GM19397 (cell line): ENCODE data around the gene CHAF1B.

Experiments
- ATAC-seq: cut with Tn5 transposase; IDR thresholded peaks from one replicate; pipeline ENCODE4 v1.9.1; 2021; ENCODE audit warnings: mild to moderate bottlenecking, moderate library complexity; ENCODE audit not compliant: unreplicated experiment

The CHAF1B gene

DNA sequence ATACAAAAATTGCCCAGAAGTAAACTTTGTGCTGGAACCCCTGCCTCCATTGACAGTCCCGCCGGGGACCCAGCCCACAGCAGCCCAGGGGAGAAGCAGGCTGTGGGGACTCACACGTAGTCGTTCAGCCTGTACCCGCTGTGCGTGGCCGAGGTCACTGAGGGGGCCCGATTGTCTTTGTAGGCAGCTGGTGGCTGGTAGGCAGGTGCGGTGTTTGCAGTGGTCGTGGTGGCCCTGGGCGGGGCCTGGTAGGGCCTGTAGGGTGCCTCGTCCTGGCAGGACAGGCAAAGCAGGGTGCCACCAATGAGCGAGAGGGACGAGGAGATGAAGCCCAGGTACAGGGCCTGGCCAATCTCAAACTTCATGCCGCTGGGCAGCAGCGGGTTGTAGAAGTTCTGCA is 75.7 kb downstream of the CHAF1B start:
- ATAC-seq: no peak

GRCh38 chr21:36461277-36461917 is 76.2 kb downstream of the CHAF1B start:
- ATAC-seq: no peak

- ATAC-seq: no peak
These were observed 76.8 kb downstream of the CHAF1B start for GRCh38 chr21:36461918-36462486.

DNA sequence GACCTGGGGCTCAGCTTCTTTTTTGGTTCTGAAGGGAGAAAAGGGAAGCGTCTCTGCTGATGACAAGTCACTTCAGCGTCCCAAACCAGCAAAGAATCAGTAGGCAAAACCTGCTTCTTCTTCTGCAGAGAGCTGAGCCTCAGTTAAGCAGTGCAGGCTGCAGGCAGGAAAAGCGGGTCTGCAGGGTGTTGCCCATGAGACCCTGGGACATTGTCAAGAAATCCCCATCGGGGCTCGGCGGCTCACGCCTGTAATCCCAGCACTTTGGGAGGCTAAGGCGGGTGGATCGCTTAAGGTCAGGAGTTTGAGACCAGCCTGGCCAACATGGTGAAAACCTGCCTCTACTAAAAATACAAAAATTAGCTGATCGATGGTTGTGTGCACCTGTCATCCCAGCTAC is 78.0 kb downstream of the CHAF1B start:
- no peak for ATAC-seq

DNA sequence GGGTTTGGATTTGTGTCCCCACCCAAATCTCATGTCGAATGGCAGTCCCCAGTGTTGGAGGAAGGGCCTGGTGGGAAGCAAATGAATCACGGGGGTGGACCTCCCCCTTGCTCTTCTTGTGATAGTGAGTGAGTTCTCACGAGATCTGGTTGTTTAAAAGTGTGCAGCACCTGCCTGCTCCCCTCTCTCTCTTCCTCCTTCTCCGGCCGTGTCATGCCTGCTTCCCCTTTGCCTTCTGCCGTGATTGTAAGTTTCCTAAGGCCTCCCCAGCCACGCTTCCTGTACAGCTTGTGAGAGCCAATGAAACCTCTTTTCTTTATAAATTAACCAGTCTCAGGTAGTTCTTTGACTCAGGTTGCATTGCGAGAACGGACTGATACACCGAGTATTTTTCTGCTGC is 78.8 kb downstream of the CHAF1B start:
- ATAC-seq: no peak

- ATAC-seq: no peak
These were observed 79.4 kb downstream of the CHAF1B start for GRCh38 chr21:36464590-36464989.

GRCh38 chr21:36465478-36465877 is 80.3 kb downstream of the CHAF1B start:
- no peak for ATAC-seq

- ATAC-seq: no peak
These were observed 80.9 kb downstream of the CHAF1B start for GRCh38 chr21:36466061-36466511.
